H1 (cell line): Measurements from ENCODE around the gene RNASEH2A. TPM values are rescaled to one million over a fixed set of nuclear protein-coding genes. Genes with fewer than 3 reads are reported as not detected.

ENCODE experiments used
- CTCF ChIA-PET: fragments of 300-600 bp; sonication (Branson Sonifier 250); formaldehyde crosslinking; loops from one replicate; lab custom pipeline; 2021; ENCODE audit not compliant: partially characterized antibody; lab: Charles Lee
- POLR2A ChIA-PET: fragments of 300-600 bp; sonication (Branson Sonifier 250); formaldehyde crosslinking; loops from one replicate; lab custom pipeline; 2021; ENCODE audit warnings: inconsistent platforms; ENCODE audit not compliant: partially characterized antibody; lab: Charles Lee
- DNase-seq, 2 experiments: peaks; one replicate each; pipeline versions ENCODE4 v3.0.0 to v3.0.0-alpha.2; 2010 to 2022; ENCODE audit warnings: low spot score in 2 of 2, low read depth in 1 of 2, mixed read lengths in 1 of 2
- FAIRE-seq: peaks from 2 replicates; lab custom pipeline; 2011; peaks lifted over from hg19 to GRCh38; lab: Jason Lieb, UNC
- H2AFZ ChIP-seq: 2 replicates; pipeline ENCODE4 v1.8.1; 2012; ENCODE audit warnings: low read length, inconsistent platforms
- H2AK5ac ChIP-seq: 2 replicates; pipeline ENCODE4 v1.6.1; 2013; ENCODE audit warnings: low read depth, low read length
- H2BK120ac ChIP-seq: replicated peaks from 2 replicates; pipeline ENCODE3; 2013; ENCODE audit warnings: low read depth, low read length, inconsistent platforms
- H2BK12ac ChIP-seq: 2 replicates; pipeline ENCODE4 v1.6.1; 2013; ENCODE audit warnings: low read depth, low read length
- H2BK15ac ChIP-seq: 2 replicates; pipeline ENCODE4 v1.6.1; 2013; ENCODE audit warnings: low read length
- H2BK20ac ChIP-seq: 2 replicates; pipeline ENCODE4 v1.6.1; 2013; ENCODE audit warnings: low read length
- H2BK5ac ChIP-seq: 2 replicates; pipeline ENCODE4 v1.6.1; 2013; ENCODE audit warnings: low read depth, low read length
- H3K14ac ChIP-seq: 2 replicates; pipeline ENCODE4 v1.6.1; 2013; ENCODE audit warnings: inconsistent platforms; ENCODE audit not compliant: insufficient read length
- H3K18ac ChIP-seq: 2 replicates; pipeline ENCODE4 v1.6.1; 2013; ENCODE audit warnings: low read length; ENCODE audit errors: extremely low read depth
- H3K23ac ChIP-seq: 2 replicates; pipeline ENCODE4 v1.6.1; 2013; ENCODE audit warnings: inconsistent platforms; ENCODE audit not compliant: insufficient read length
- H3K23me2 ChIP-seq: 2 replicates; pipeline ENCODE4 v1.6.1; 2013; ENCODE audit warnings: low read depth, low read length
- H3K27ac ChIP-seq: 2 replicates; pipeline ENCODE4 v1.6.1; 2011; ENCODE audit warnings: low read depth, low read length, inconsistent platforms
- H3K27me3 ChIP-seq, 4 experiments: replicated peaks in 1 of 4; 1 replicate in 1 of 4; 2 replicates in 3 of 4; pipeline versions ENCODE4 v1.6.1 to v1.8.1; 2011 to 2013; ENCODE audit warnings: low read length in 3 of 4, mild to moderate bottlenecking in 3 of 4, inconsistent platforms in 2 of 4, mixed read lengths in 2 of 4, moderate library complexity in 1 of 4; ENCODE audit not compliant: control insufficient read depth in 3 of 4, insufficient read depth in 3 of 4; ENCODE audit errors: extremely low read depth in 1 of 4
- H3K36me3 ChIP-seq, 4 experiments: 2 replicates each; pipeline versions ENCODE4 v1.6.1 to v1.8.1; 2011 to 2013; ENCODE audit warnings: mild to moderate bottlenecking in 4 of 4, low read length in 3 of 4, moderate library complexity in 2 of 4, control low read depth in 1 of 4, inconsistent platforms in 1 of 4; ENCODE audit not compliant: insufficient read depth in 4 of 4, control insufficient read depth in 2 of 4
- H3K4ac ChIP-seq: replicated peaks from 2 replicates; pipeline ENCODE3; 2013; ENCODE audit warnings: low read length, low read depth, mixed read lengths, inconsistent platforms; ENCODE audit not compliant: insufficient read length
- H3K4me1 ChIP-seq, 4 experiments: replicated peaks in 1 of 4; 1 replicate in 1 of 4; 2 replicates in 3 of 4; pipeline versions ENCODE4 v1.6.1 to v1.8.1; 2011 to 2013; ENCODE audit warnings: low read length in 3 of 4, inconsistent platforms in 2 of 4, mixed read lengths in 1 of 4; ENCODE audit not compliant: insufficient read depth in 4 of 4, control insufficient read depth in 3 of 4
- H3K4me2 ChIP-seq, 2 experiments: 2 replicates each; pipeline versions ENCODE4 v1.6.1 to v1.8.1; 2011 to 2013; ENCODE audit warnings: low read depth in 2 of 2, low read length in 2 of 2, control low read depth in 1 of 2, inconsistent platforms in 1 of 2, mild to moderate bottlenecking in 1 of 2; ENCODE audit not compliant: insufficient read depth in 1 of 2
- H3K4me3 ChIP-seq, 4 experiments: fragments of 200-600, 300-600 bp in 1 of 4; sonication (generic), shearing (Covaris generic), sonication (Bioruptor Twin) in 1 of 4; 2 replicates each; pipeline versions ENCODE4 v1.5.1 to v1.8.1; 2011 to 2016; ENCODE audit warnings: low read length in 4 of 4, low read depth in 3 of 4, control low read depth in 2 of 4, inconsistent platforms in 2 of 4, mild to moderate bottlenecking in 2 of 4, mixed read lengths in 1 of 4, moderate library complexity in 1 of 4; ENCODE audit not compliant: insufficient read depth in 2 of 4; ENCODE audit errors: extremely low read depth in 1 of 4
- H3K56ac ChIP-seq: replicated peaks from 2 replicates; pipeline ENCODE3; 2013; ENCODE audit warnings: low read depth, mild to moderate bottlenecking, mixed read lengths, low read length, inconsistent platforms; ENCODE audit not compliant: insufficient read length
- H3K79me1 ChIP-seq: 2 replicates; pipeline ENCODE4 v1.6.1; 2013; ENCODE audit warnings: low read depth, low read length, control low read depth
- H3K79me2 ChIP-seq, 2 experiments: 2 replicates each; pipeline versions ENCODE4 v1.6.1 to v1.8.1; 2012 to 2013; ENCODE audit warnings: low read length in 2 of 2, mild to moderate bottlenecking in 2 of 2, inconsistent platforms in 1 of 2; ENCODE audit not compliant: insufficient read depth in 2 of 2, control insufficient read depth in 1 of 2
- H3K9ac ChIP-seq, 4 experiments: replicated peaks in 1 of 4; 1 replicate in 1 of 4; 2 replicates in 3 of 4; pipeline versions ENCODE4 v1.6.1 to v1.8.1; 2011 to 2013; ENCODE audit warnings: low read depth in 3 of 4, low read length in 3 of 4, control low read depth in 2 of 4, mild to moderate bottlenecking in 2 of 4, moderate library complexity in 2 of 4, inconsistent platforms in 1 of 4; ENCODE audit errors: extremely low read depth in 1 of 4
- H3K9me3 ChIP-seq, 2 experiments: 2 replicates each; pipeline versions ENCODE4 v1.6.1 to v1.8.1; 2012 to 2013; ENCODE audit warnings: mild to moderate bottlenecking in 2 of 2, moderate library complexity in 2 of 2, control low read depth in 1 of 2, inconsistent platforms in 1 of 2, low read depth in 1 of 2, low read length in 1 of 2, mixed read lengths in 1 of 2; ENCODE audit not compliant: insufficient read depth in 2 of 2
- H4K20me1 ChIP-seq, 2 experiments: replicated peaks in 1 of 2; 2 replicates each; pipeline versions ENCODE3 to v1.8.1; 2011 to 2013; ENCODE audit warnings: inconsistent platforms in 2 of 2, low read length in 2 of 2, mild to moderate bottlenecking in 1 of 2; ENCODE audit not compliant: insufficient read depth in 2 of 2, control insufficient read depth in 1 of 2
- H4K5ac ChIP-seq: 2 replicates; pipeline ENCODE4 v1.6.1; 2013; ENCODE audit warnings: low read length, low read depth, mixed read lengths, inconsistent platforms; ENCODE audit not compliant: insufficient read length
- H4K8ac ChIP-seq: 2 replicates; pipeline ENCODE4 v1.8.0; 2013; ENCODE audit warnings: mild to moderate bottlenecking, moderate library complexity, low read length, inconsistent platforms; ENCODE audit not compliant: insufficient read depth; ENCODE audit errors: extremely low read depth
- H4K91ac ChIP-seq: replicated peaks from 2 replicates; pipeline ENCODE3; 2013; ENCODE audit warnings: low read length, mixed read lengths, inconsistent platforms; ENCODE audit not compliant: insufficient read length
- BACH1 ChIP-seq: IDR thresholded peaks from 2 replicates; pipeline ENCODE4 v1.6.1; 2012; ENCODE audit warnings: low read length, improper control_type of control experiment
- CBX5 ChIP-seq: fragments of 300-800, 300-1000 bp; sonication (generic); IDR thresholded peaks from 2 replicates; pipeline ENCODE4 v1.7.1; 2016; ENCODE audit warnings: antibody characterized with exemption, low read length, low read depth
- CEBPB ChIP-seq: IDR thresholded peaks from 2 replicates; pipeline ENCODE4 v1.6.1; 2012; ENCODE audit warnings: low read depth, low read length
- CREB1 ChIP-seq: IDR thresholded peaks from 2 replicates; pipeline ENCODE4 v1.6.1; 2012; ENCODE audit warnings: inconsistent platforms
- CTCF ChIP-seq, 3 experiments: IDR thresholded peaks; 1 replicate in 2 of 3; 2 replicates in 1 of 3; pipeline versions ENCODE4 v1.5.1 to v1.6.1; 2011; ENCODE audit warnings: low read length in 3 of 3, mild to moderate bottlenecking in 3 of 3, inconsistent platforms in 2 of 3, low read depth in 1 of 3, moderate library complexity in 1 of 3; ENCODE audit not compliant: insufficient read depth in 1 of 3; ENCODE audit errors: control extremely low read depth in 1 of 3
- E2F6 ChIP-seq: IDR thresholded peaks from 2 replicates; pipeline ENCODE4 v1.6.1; 2012; ENCODE audit warnings: inconsistent platforms
- FOSL1 ChIP-seq: IDR thresholded peaks from 2 replicates; pipeline ENCODE4 v1.6.1; 2011; ENCODE audit warnings: mild to moderate bottlenecking, low read depth, low read length, moderate library complexity; ENCODE audit not compliant: insufficient read depth
- RFX5 ChIP-seq: IDR thresholded peaks from 2 replicates; pipeline ENCODE4 v1.6.1; 2011; ENCODE audit warnings: low read depth, low read length, improper control_type of control experiment, borderline replicate concordance
- SUZ12 ChIP-seq: fragments of 200-600 bp; sonication (generic); IDR thresholded peaks from 2 replicates; pipeline ENCODE4 v1.6.1; 2012; ENCODE audit warnings: mild to moderate bottlenecking, inconsistent platforms, low read length, moderate library complexity, mixed read lengths
- TAF7 ChIP-seq: optimal IDR thresholded peaks from 2 replicates; pipeline ENCODE3; 2011; ENCODE audit warnings: low read depth, mild to moderate bottlenecking, inconsistent platforms, low read length, moderate library complexity, borderline replicate concordance
- YY1 ChIP-seq: IDR thresholded peaks from 2 replicates; pipeline ENCODE4 v1.6.1; 2011; ENCODE audit warnings: low read depth, mild to moderate bottlenecking, low read length
- WGBS, 2 experiments: shearing (Covaris generic) in 1 of 2; methylation state at CpG; one replicate each; pipeline versions ENCODE4 v1.1.6 to v1.1.7; 2013 to 2015; ENCODE audit warnings: low lambda C conversion rate in 2 of 2, mixed read lengths in 2 of 2, inconsistent platforms in 1 of 2, low coverage in 1 of 2, missing lambda C conversion rate in 1 of 2; ENCODE audit not compliant: insufficient replicate concordance in 2 of 2, insufficient coverage in 1 of 2, insufficient read length in 1 of 2; ENCODE audit errors: extremely low coverage in 1 of 2, missing lambda C conversion rate in 1 of 2; 5-methylcytosine and 5-hydroxymethylcytosine counted together
- polyA plus RNA-seq, 7 experiments: library from polyadenylated mRNA; depleted of rRNA in 3 of 7; stranded (reverse) in 5 of 7; unstranded in 2 of 7; fragments of >200 nt in 5 of 7; fragments of 200-250 nt in 2 of 7; gene quantifications; 1 replicate in 5 of 7; 2 replicates in 1 of 7; 4 replicates in 1 of 7; pipeline versions ENCODE4 v1.2.1 to v1.2.3, GENCODE V29; 2011 to 2013; ENCODE audit warnings: missing spikeins in 2 of 7, mixed read lengths in 2 of 7
- total RNA-seq: library from RNA; stranded (reverse); fragmentation: NEBNext Ultra II Directional; extraction: Animal tissue kit (Norgen Biotek cat#: 25700); gene quantifications from 2 replicates; pipeline ENCODE4 v1.2.1, GENCODE V29; 2021

The RNASEH2A gene
- total and polyA plus RNA-seq, 2 of the 8 experiments (the other 6 are each of a cell fraction or from before 2014, with no cell fraction given): 67.5 to 120 TPM

DNA sequence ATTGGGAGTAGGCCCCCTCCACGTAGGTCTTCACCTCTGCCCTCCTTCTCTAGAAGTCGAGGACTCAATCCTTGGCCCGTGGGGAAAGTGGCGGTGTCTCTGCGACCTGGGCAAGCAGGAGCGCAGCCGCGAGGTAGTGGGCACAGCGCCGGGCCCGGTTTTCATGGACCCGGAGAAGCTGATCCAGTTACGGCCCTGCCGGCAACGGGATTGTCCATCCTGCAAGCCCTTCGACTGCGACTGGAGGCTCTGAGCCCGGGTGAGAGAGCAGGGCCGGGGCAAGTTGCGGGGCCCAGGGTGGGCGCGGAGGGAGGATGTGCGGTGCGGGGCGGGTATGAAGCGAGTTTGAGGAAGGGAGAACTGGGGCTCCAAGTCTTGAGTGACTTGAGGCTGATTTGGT is 2.3 kb upstream of the RNASEH2A start:
- Histone ChIP-seq H3K79me2 (peaks cover 0 to 16% of the 10 kb centered on the region in 2 experiments; a peak in 2 of 4 replicates), H3K23ac (no peak overlapping the region), H3K23me2 (peaks cover 18% of the 10 kb centered on the region; the same call in 1 of the 2 replicates), H3K56ac (no peak overlapping the region), H2BK15ac (no peak overlapping the region), H3K18ac (no peak overlapping the region), H4K20me1 (peaks cover 0 to 6% of the 10 kb centered on the region in 2 experiments), H3K9me3 (no peaks in the 10 kb centered on the region), H3K14ac (no peak overlapping the region), H3K79me1 (peaks cover 7% of the 10 kb centered on the region), H3K27ac (no peak overlapping the region), H4K91ac (no peak overlapping the region), H2BK5ac (no peak overlapping the region), H2BK120ac (no peak overlapping the region), H3K9ac (no peak overlapping the region), H3K27me3 (peaks cover 0 to 4% (median under 1%) of the 10 kb centered on the region in 4 experiments; a peak in 2 of 7 replicates), H2AFZ (no peak overlapping the region), H3K4me1 (peaks cover 0 to 20% (median 13%) of the 10 kb centered on the region in 4 experiments; a peak in 6 of 7 replicates), H3K4me2 (no peak overlapping the region), H4K8ac (peak overlapping the region; percentile 31; the same call in 1 of the 2 replicates), H3K4ac (no peak overlapping the region), H2BK20ac (no peak overlapping the region), H2AK5ac (no peak overlapping the region), H2BK12ac (no peak overlapping the region), H4K5ac (no peak overlapping the region), H3K4me3 (no peak overlapping the region), H3K36me3 (peaks cover 8 to 29% (median 16%) of the 10 kb centered on the region in 4 experiments; a peak in 7 of 8 replicates)
- no peak for FAIRE-seq
- ChIA-PET CTCF (interaction anchor here (1.0 to 17.9 kb wide), 6 partner anchors 21 to 44 kb away, joined by 3 to 288 read pairs (median 5); no protein-coding TSS in a partner anchor), POLR2A (interaction anchor here (1.3 to 15.2 kb wide), 4 partner anchors 11 to 40 kb away, joined by 3 to 317 read pairs (median 16); partner anchors contain the start of genes HOOK2 and JUNB)
- 97% methylated on average over 25 of the region's 26 CpGs; no CpG with 5 or more reads in 1 of the 2 experiments for WGBS, 2 experiments
- no peak for DNase-seq
- TF ChIP-seq CBX5 (no peak), BACH1 (no peak), CEBPB (no peak), RFX5 (no peak), SUZ12 (no peak), TAF7 (no peak), E2F6 (no peak), YY1 (no peak), FOSL1 (no peak), CREB1 (no peak), CTCF (IDR thresholded peaks at IDR 0.05; ENCODE audit: control extremely low read depth in 1 of 3, insufficient read depth in 1 of 3, low read depth in 1 of 3, low read length in 3 of 3) (no peak)
